Jurkat, Clone E6-1 (cell line): Measurements from ENCODE around the gene RNF114.
"Not testable (repeated sequence)": the region's sequence is repeated elsewhere in the genome, so short reads cannot be mapped to it uniquely, and the experiment has no call there.

Source experiments
- DNase-seq: peaks from one replicate; pipeline ENCODE4 v3.0.0-alpha.2; 2011; ENCODE audit warnings: low read depth, low spot score
- H3K4me3 ChIP-seq: 2 replicates; pipeline ENCODE4 v1.5.1; 2011; ENCODE audit warnings: mild to moderate bottlenecking, low read length, control low read depth, moderate library complexity

The RNF114 gene

GRCh38 chr20:49998478-49999188 is 62.4 kb downstream of the RNF114 start:
- not testable (repeated sequence) for H3K4me3 ChIP-seq, DNase-seq

- no peak overlapping the region for H3K4me3 ChIP-seq
- DNase-seq = no peak
Measured at GRCh38 chr20:49999329-49999728, 63.1 kb downstream of the RNF114 start.

GRCh38 chr20:50000548-50001222 is 64.5 kb downstream of the RNF114 start:
- DNase-seq, H3K4me3 ChIP-seq: not testable (repeated sequence)

- no peak for DNase-seq
- no peak overlapping the region for H3K4me3 ChIP-seq
Measured at GRCh38 chr20:50001784-50002311, 65.7 kb downstream of the RNF114 start.

GRCh38 chr20:50003253-50003656 is 67.1 kb downstream of the RNF114 start:
- no peak for DNase-seq
- H3K4me3 ChIP-seq = no peak overlapping the region
